Suppressor macrophage treated with lipopolysaccharide for 4 hours (primary cell): ENCODE measurements around the gene TJAP1.
"Not testable (repeated sequence)": the region's sequence is repeated elsewhere in the genome, so short reads cannot be mapped to it uniquely, and the experiment has no call there.

Source experiments
- DNase-seq: peaks from one replicate; pipeline ENCODE4 v3.0.0-alpha.2; 2020

Gene TJAP1

DNA sequence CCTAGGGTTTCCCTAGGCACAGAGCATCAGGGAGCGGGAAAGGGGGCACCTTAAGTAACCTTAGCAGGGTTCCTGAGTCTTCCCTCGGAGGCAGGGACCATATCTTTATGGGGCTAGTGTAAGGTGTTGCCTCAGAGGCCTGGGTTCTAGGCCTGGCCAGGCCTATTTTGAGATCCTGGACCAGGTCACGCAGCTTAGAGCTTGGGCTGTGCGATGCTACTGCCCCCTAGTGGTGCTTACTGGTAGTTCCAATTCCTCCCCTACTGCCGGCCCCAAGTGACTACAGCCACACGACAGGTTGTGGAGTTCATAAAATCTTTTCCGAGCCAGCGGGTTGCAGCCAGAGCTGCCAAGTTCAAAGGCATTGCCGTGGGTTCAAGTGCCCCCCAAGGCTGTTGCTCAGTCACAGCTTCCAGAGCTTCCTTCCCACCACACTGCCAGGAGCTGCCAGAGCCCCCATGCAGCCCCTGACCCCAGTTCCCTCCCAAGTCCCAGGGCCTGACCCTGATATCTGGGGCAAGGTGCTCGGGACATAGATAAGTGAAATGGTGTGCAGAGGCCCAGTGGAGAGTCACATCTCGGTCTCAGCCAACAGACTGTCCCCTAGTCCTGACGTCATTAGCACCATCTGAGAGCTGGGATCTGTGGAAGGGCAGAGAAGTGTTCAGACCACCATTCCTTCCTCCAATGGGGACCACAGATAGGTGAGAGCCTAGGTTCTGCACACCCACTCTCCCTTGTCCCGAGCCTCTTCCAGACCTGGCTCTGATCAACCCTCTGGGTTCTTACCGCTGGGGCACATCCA lies 29.5 kb downstream of the TJAP1 start:
- DNase-seq = peak; percentile 89

GRCh38 chr6:43508481-43509141 lies 31.2 kb downstream of the TJAP1 start:
- DNase-seq = no peak

DNA sequence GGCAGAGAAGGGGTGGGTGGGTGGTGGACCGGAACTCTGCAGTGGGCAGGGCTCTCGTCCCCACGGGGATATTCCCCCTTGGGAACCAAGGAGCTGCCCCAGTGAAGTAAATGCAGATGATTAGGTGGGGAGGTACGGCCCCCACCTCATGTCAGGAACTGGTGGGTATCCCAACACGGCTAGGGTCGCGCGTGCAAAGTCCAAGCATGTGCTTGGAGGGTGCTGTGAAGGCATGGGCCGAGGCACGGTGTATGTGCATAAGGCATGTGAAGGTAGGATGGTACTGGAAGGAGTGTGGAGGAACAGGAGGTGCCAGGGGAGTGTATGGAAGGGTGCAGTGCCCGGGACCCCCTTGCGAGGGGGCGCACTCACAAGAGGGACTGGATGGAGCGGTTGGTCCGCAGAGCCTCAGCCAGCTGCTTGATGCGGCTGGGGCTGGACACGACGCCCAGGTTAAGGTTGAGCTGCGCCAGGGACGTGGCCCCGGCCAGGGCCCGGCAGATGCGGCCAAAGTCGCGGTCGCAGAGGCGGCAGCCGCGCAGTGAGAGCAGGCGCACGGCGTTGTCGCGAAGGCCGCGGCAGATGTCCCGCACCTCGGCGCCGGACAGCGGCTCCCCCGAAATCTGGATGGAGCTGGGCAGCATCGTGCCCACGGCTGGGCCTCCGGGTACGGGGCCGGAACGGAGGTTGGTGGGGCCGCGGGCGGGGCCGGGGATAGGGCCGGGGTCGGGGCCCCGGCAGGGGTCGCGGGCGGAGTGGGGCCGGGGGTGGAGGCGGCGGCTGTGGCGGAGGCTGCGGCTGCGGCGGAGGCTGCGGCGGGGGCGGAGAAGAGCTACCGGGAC lies 32.0 kb downstream of the TJAP1 start:
- peak; percentile 7 for DNase-seq

DNA sequence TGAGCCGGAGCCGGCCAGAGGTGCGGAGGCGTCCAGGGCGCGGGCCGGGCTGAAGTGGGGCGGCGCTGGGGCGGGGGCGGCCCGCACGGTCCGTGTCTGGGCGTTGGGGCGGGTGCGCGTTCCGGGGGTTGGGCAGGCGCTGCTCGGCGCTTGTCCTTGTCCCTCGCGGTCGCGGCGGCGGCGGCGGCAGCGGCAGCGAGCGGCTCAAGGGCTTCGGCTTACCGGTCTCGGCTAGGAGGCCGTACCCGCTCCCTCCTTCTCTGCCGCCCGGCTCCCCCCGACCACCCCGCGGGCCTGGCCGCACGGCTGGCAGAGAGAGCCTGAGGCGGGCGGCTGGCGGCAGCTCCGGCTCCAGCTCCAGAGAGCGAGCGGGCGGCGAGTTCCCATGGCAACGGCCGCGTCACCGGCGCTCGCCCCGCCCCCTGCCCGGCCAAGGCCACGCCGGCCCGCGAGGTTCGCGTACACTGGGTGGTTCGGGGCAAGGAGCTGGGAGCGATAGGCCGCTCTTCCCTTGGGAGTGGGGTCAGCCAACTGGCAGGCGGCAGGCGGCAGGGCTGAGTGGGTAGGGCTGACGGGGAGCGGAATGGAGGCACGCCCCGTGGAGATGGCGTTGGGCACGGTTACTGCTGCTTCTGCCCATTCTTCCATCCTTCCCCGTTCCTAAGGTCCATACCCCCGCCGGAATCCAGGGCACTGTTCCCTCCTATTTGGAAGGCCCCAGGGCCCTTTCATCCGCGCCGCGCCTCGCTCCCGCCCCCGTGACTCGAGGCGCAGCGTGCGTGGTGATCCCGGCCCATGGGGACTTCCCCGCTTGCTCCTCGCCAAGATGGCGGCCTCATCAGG lies 32.8 kb downstream of the TJAP1 start, which contains the start of gene LRRC73:
LRRC73 (minus strand) TSS at position 363 of the 843 bp plus-strand sequence. CDS start 561 bp downstream, outside the sequence.
- peak; percentile 90 for DNase-seq

DNA sequence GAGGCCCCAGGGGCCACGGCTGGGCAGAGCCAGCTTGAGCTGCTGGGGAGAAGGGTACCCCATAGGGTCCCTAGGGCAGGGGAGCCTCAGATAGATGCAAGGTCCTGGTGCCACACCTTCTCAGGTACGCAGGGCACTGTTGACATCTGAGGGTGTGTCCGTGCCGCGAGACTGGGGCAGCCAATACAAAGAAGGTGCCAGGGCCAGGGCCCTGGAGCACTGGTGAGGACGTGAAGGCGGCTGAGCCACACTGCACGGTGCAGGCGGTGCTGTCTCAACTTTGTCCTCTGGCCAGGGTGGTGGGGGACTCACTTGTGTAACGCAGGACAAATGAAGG lies 33.4 kb downstream of the TJAP1 start:
- DNase-seq = no peak

DNA sequence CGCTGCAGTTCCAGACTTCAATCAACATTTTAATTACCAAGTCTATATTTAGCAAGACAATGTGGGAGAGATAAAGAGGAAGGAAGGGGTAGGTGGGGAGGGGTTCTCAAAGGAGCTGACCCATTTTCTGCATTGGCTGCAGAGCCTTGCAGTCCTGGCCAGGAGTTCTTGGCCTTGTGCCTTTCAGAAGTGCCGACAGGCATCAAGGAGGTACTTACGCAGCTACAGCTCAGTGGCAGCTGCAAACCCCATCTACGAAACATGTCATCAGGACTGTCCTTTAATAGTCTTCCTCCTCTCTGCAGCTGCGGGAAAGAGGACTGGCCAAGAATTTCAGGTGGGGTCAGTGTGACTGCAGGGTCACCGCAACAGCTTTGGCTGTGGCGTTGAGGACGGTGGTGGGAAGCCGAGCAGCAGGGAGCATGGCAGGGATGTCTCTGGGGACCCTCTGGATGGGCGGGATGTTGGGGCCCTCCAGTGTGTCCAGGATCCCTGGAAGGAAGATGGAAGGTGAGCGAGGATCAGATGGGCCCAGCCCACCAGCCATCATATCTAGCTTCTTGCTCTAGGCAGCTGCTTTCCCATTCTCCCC lies 34.5 kb downstream of the TJAP1 start:
- no peak for DNase-seq

DNA sequence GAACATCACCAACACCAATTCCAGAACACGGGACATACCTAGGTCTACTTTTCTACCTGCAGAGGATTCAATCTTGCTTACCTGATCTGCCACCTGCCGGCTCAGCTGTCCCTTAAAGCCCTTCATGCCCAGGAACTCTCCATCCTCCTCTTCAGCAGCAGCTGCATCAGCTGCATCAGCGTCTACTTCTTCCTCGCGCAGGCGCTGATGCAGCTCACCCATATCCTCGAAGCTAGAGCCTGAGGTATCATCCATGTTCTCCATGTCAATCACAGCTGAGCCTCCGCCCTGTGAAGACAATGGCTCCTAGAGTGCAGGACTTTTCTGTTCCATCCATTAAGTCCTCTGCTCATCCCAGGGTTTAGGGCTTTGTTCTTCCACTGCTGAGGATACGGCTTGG lies 38.4 kb downstream of the TJAP1 start:
- DNase-seq = no peak

DNA sequence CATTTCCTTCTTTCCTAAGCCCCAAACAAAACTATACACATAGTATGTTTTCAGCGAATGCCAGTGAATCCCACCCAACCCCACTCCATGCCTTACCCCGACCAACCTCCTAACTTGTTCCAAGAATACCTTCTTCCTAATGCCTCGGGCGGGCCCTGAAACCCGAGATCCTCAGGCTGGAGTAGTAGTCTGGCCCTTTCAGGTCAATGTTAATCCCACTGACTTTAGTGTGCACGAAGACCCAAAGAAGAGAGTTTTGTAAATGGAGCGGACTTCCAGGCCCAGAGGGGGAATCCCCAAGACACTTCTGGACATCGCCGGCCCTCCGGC lies 39.0 kb downstream of the TJAP1 start:
- no peak for DNase-seq

GRCh38 chr6:43516697-43517504 lies 39.5 kb downstream of the TJAP1 start, which contains the start of the genes POLR1C and YIPF3:
Gene POLR1C (plus strand): TSS chr6:43517089. CDS start chr6:43517110, 21 bp downstream.
Gene YIPF3 (minus strand): TSS chr6:43516926. CDS start chr6:43516807, 119 bp downstream.
- peak; percentile 100 for DNase-seq

GRCh38 chr6:43517505-43518357 lies 40.4 kb downstream of the TJAP1 start:
- DNase-seq = no peak

- DNase-seq = no peak
These were observed 42.7 kb downstream of the TJAP1 start for GRCh38 chr6:43520097-43520496.

DNA sequence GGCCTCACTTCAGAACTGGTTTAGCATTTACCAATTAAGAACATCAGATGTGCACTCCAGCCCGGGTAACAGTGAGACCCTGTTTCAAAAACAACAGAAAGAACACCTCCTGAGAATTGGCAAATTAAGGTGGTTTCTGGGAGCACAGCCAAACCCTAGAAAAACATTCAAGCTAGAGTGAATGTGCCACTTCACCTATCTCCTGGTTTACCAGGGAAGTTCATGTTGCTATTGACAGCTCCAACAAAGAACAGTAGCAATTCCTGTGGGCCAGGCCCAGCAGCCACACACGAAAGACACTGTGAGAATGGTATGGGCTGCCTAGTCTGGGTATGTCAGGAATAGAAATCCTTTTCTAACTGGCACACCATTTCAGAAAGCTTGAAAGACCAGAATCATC lies 44.5 kb downstream of the TJAP1 start:
- DNase-seq = no peak

GRCh38 chr6:43522547-43523261 lies 45.3 kb downstream of the TJAP1 start:
- DNase-seq = no peak

DNA sequence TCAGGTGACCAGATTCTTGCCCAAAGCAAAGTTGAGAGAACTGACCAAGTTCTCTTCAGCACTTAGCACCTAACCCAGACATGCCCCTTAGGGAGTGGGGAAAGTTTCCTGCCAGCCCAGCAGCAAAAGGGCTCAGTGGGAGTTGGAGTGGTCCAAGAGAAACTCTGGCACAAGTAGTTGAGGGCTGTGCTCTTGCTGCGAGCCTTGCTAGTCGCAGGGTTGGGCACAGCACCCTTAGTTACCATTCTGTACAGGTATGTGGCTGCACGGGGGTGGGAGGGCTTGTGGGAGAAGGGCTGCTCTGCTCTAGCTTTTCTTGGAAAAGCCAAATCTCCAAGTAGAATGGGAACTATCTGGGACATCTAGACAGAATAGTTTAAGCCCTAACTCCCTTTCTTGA lies 45.9 kb downstream of the TJAP1 start:
- DNase-seq = no peak

GRCh38 chr6:43524483-43524961 lies 47.2 kb downstream of the TJAP1 start:
- DNase-seq = no peak

- no peak for DNase-seq
These were observed 54.8 kb downstream of the TJAP1 start for GRCh38 chr6:43532201-43532600.

DNA sequence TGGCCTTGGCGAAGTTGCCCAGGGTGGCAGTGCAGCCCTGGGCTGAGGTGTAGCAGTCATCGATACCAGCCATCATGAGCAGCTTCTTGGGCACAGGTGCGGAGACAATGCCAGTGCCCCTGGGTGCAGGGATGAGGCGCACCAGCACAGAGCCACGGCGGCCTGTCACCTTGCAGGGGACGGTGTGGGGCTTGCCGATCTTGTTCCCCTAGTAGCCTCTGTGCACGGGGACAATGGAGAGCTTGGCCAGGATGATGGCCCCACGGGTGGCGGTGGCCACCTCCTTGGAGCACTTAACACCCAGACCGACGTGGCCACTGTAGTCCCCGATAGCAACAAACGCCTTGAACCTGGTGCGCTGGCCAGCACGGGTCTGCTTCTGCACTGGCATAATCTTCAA lies 61.6 kb downstream of the TJAP1 start:
- DNase-seq = not testable (repeated sequence)

- DNase-seq = not testable (repeated sequence)
These were observed 62.0 kb downstream of the TJAP1 start for GRCh38 chr6:43539409-43539808.

GRCh38 chr6:43540507-43540906 lies 63.1 kb downstream of the TJAP1 start:
- DNase-seq = no peak
